IMR-90 (cell line): ENCODE results near the gene STAM. TPM values are rescaled to one million over a fixed set of nuclear protein-coding genes. Genes with fewer than 3 reads are reported as not detected.

Experiments used
- ATAC-seq: fragments of 200-7000 bp; cut with Tn5 transposase; 2 replicates; pipeline ENCODE4 v1.9.1; 2020; ENCODE audit warnings: low read depth, mild to moderate bottlenecking, moderate library complexity
- BruUV-seq: library from RNA; stranded (reverse); fragments of 400-500 nt; replicated peaks from 2 replicates; lab custom pipeline; 2021; lab: Mats Ljungman, UMichigan
- CTCF ChIA-PET: fragments of 300-600 bp; formaldehyde crosslinking; extraction: SDS; loops from one replicate; lab custom pipeline; 2021; ENCODE audit warnings: antibody characterized with exemption; lab: Yijun Ruan, JAX
- POLR2A ChIA-PET: fragments of 300-600 bp; sonication (Branson Sonifier 250); formaldehyde crosslinking; loops from one replicate; lab custom pipeline; 2022; ENCODE audit warnings: antibody characterized with exemption; ENCODE audit not compliant: unreplicated experiment; lab: Charles Lee
- DNase-seq: peaks from one replicate; pipeline ENCODE4 v3.0.0; 2013
- H2AFZ ChIP-seq: replicated peaks from 2 replicates; pipeline ENCODE3; 2013; ENCODE audit warnings: low read length, mild to moderate bottlenecking; ENCODE audit not compliant: poor library complexity
- H2AK5ac ChIP-seq: 2 replicates; pipeline ENCODE4 v1.6.1; 2013; ENCODE audit warnings: low read depth, low read length, inconsistent platforms
- H2AK9ac ChIP-seq: replicated peaks from 2 replicates; pipeline ENCODE3; 2013; ENCODE audit warnings: mild to moderate bottlenecking, low read depth, low read length, moderate library complexity; ENCODE audit not compliant: poor library complexity
- H2BK120ac ChIP-seq: 2 replicates; pipeline ENCODE4 v1.6.1; 2013; ENCODE audit warnings: low read depth, low read length, inconsistent platforms
- H2BK15ac ChIP-seq: 3 replicates; pipeline ENCODE4 v1.6.1; 2013; ENCODE audit warnings: low read depth, low read length, inconsistent platforms
- H2BK20ac ChIP-seq: 2 replicates; pipeline ENCODE4 v1.6.1; 2013; ENCODE audit warnings: low read depth, mild to moderate bottlenecking, inconsistent platforms, low read length, moderate library complexity
- H2BK5ac ChIP-seq: 2 replicates; pipeline ENCODE4 v1.6.1; 2013; ENCODE audit warnings: mild to moderate bottlenecking, low read depth, low read length, inconsistent platforms; ENCODE audit not compliant: poor library complexity, severe bottlenecking
- H3K14ac ChIP-seq: replicated peaks from 2 replicates; pipeline ENCODE4 v1.6.1; 2013; ENCODE audit warnings: low read depth, low read length, inconsistent platforms
- H3K18ac ChIP-seq: 2 replicates; pipeline ENCODE4 v1.6.1; 2013; ENCODE audit warnings: low read depth, low read length, control low read depth
- H3K23ac ChIP-seq: 2 replicates; pipeline ENCODE4 v1.6.1; 2013; ENCODE audit warnings: low read depth, low read length, inconsistent platforms
- H3K27ac ChIP-seq: 2 replicates; pipeline ENCODE4 v1.5.1; 2013; ENCODE audit warnings: mild to moderate bottlenecking, control low read depth, low read length; ENCODE audit not compliant: insufficient read depth
- H3K27me3 ChIP-seq: 2 replicates; pipeline ENCODE4 v1.6.1; 2013; ENCODE audit warnings: low read length; ENCODE audit not compliant: control insufficient read depth, insufficient read depth
- H3K36me3 ChIP-seq: 2 replicates; pipeline ENCODE4 v1.6.1; 2013; ENCODE audit warnings: low read length, mixed read lengths; ENCODE audit not compliant: control insufficient read depth, insufficient read depth
- H3K4ac ChIP-seq: 2 replicates; pipeline ENCODE4 v1.6.1; 2013; ENCODE audit warnings: low read depth, low read length, inconsistent platforms
- H3K4me1 ChIP-seq: 2 replicates; pipeline ENCODE4 v1.6.1; 2013; ENCODE audit warnings: low read length, mixed read lengths; ENCODE audit not compliant: control insufficient read depth, insufficient read depth
- H3K4me2 ChIP-seq: 2 replicates; pipeline ENCODE4 v1.6.1; 2013; ENCODE audit warnings: low read depth, mild to moderate bottlenecking, control low read depth, low read length, moderate library complexity
- H3K4me3 ChIP-seq: 2 replicates; pipeline ENCODE4 v1.5.1; 2013; ENCODE audit warnings: low read depth, mild to moderate bottlenecking, control low read depth, low read length, moderate library complexity; ENCODE audit not compliant: insufficient read depth
- H3K56ac ChIP-seq: 2 replicates; pipeline ENCODE4 v1.6.1; 2013; ENCODE audit warnings: low read length, inconsistent platforms; ENCODE audit not compliant: insufficient read depth; ENCODE audit errors: extremely low read depth
- H3K79me1 ChIP-seq, 2 experiments: 2 replicates each; pipeline ENCODE4 v1.6.1; 2013; ENCODE audit warnings: low read length in 2 of 2, inconsistent platforms in 1 of 2, low read depth in 1 of 2
- H3K9ac ChIP-seq: 2 replicates; pipeline ENCODE4 v1.6.1; 2013; ENCODE audit warnings: low read depth, low read length, control low read depth
- H3K9me1 ChIP-seq: 2 replicates; pipeline ENCODE4 v1.6.1; 2013; ENCODE audit warnings: low read length, inconsistent platforms; ENCODE audit not compliant: insufficient read depth
- H3K9me3 ChIP-seq: 2 replicates; pipeline ENCODE4 v1.6.1; 2013; ENCODE audit warnings: low read length; ENCODE audit not compliant: control insufficient read depth, insufficient read depth
- H4K20me1 ChIP-seq: 2 replicates; pipeline ENCODE4 v1.6.1; 2013; ENCODE audit warnings: low read length, inconsistent platforms; ENCODE audit not compliant: insufficient read depth
- H4K5ac ChIP-seq: 2 replicates; pipeline ENCODE4 v1.6.1; 2013; ENCODE audit warnings: mild to moderate bottlenecking, low read depth, low read length, control low read depth
- H4K8ac ChIP-seq, 2 experiments: 2 replicates each; pipeline ENCODE4 v1.6.1; 2013; ENCODE audit warnings: low read depth in 2 of 2, low read length in 2 of 2, control low read depth in 1 of 2, inconsistent platforms in 1 of 2
- H4K91ac ChIP-seq: 2 replicates; pipeline ENCODE4 v1.6.1; 2013; ENCODE audit warnings: low read depth, low read length, inconsistent platforms; ENCODE audit not compliant: insufficient read depth
- BHLHE40 ChIP-seq: fragments of 150-350 bp; IDR thresholded peaks from 2 replicates; pipeline ENCODE4 v1.6.1; 2016; ENCODE audit warnings: mild to moderate bottlenecking, low read depth, low read length
- CHD1 ChIP-seq: IDR thresholded peaks from 2 replicates; pipeline ENCODE4 v1.6.1; 2012; ENCODE audit warnings: low read depth, low read length, improper control_type of control experiment
- CTCF ChIP-seq: conservative IDR thresholded peaks from 2 replicates; pipeline ENCODE4 v1.5.1; 2012; ENCODE audit warnings: mild to moderate bottlenecking, low read depth, low read length, improper control_type of control experiment
- FOS ChIP-seq: fragments of 150-350 bp; IDR thresholded peaks from 2 replicates; pipeline ENCODE4 v1.6.1; 2016; ENCODE audit warnings: low read depth, low read length
- MAFK ChIP-seq: IDR thresholded peaks from 2 replicates; pipeline ENCODE4 v1.6.1; 2012; ENCODE audit warnings: low read depth, low read length, improper control_type of control experiment
- MAZ ChIP-seq: IDR thresholded peaks from 2 replicates; pipeline ENCODE4 v1.6.1; 2012; ENCODE audit warnings: low read depth, mild to moderate bottlenecking, low read length, improper control_type of control experiment, moderate library complexity, borderline replicate concordance
- MXI1 ChIP-seq: IDR thresholded peaks from 2 replicates; pipeline ENCODE4 v1.6.1; 2012; ENCODE audit warnings: low read depth, mild to moderate bottlenecking, low read length, moderate library complexity, borderline replicate concordance
- NFE2L2 ChIP-seq: fragments of 150-350 bp; IDR thresholded peaks from 2 replicates; pipeline ENCODE4 v1.6.1; 2016; ENCODE audit warnings: low read depth, mild to moderate bottlenecking, low read length
- POLR2A ChIP-seq: IDR thresholded peaks from 2 replicates; pipeline ENCODE4 v1.6.1; 2012; ENCODE audit warnings: mild to moderate bottlenecking, low read depth, low read length
- RCOR1 ChIP-seq: IDR thresholded peaks from 2 replicates; pipeline ENCODE4 v1.6.1; 2012; ENCODE audit warnings: mild to moderate bottlenecking, low read length, improper control_type of control experiment; ENCODE audit not compliant: insufficient replicate concordance
- SMC3 ChIP-seq: fragments of 150-350 bp; IDR thresholded peaks from 2 replicates; pipeline ENCODE4 v1.6.1; 2016; ENCODE audit warnings: low read depth, mild to moderate bottlenecking, antibody characterized with exemption, low read length, moderate library complexity
- USF2 ChIP-seq: fragments of 150-350 bp; IDR thresholded peaks from 2 replicates; pipeline ENCODE4 v1.6.1; 2017; ENCODE audit warnings: mild to moderate bottlenecking, antibody characterized with exemption, low read length, low read depth
- WGBS, 2 experiments: methylation state at CpG; one replicate each; pipeline versions ENCODE4 v1.1.5 to v1.1.7; 2013; ENCODE audit warnings: missing lambda C conversion rate in 2 of 2; ENCODE audit not compliant: insufficient read length in 1 of 2; ENCODE audit errors: extremely low coverage in 2 of 2; 5-methylcytosine and 5-hydroxymethylcytosine counted together
- dilution Hi-C: fragments of 300-500 bp; cut with HindIII; formaldehyde crosslinking; loops from one replicate; pipeline ENCODE4 v1.14.3; 2018; ENCODE audit warnings: low sequenced_read_pairs; ENCODE audit not compliant: unreplicated experiment
- in situ Hi-C: fragments of 300-500 bp; cut with MboI; formaldehyde crosslinking; loops from 3 replicates; pipeline ENCODE4 v1.14.3; 2019; ENCODE audit warnings: low sequenced_read_pairs, inconsistent platforms, mixed read lengths
- intact Hi-C: fragments of 100-400 bp; cut with micrococcal nuclease; formaldehyde crosslinking; loops from 2 replicates; pipeline ENCODE4 v1.10.0; 2022
- polyA plus RNA-seq, 3 experiments: library from polyadenylated mRNA; depleted of rRNA; stranded (reverse); fragments of >200 nt; gene quantifications; 2 replicates each; pipeline ENCODE4 v1.2.3, GENCODE V29; 2012; ENCODE audit warnings: low replicate concordance in 1 of 3
- total RNA-seq: library from RNA; depleted of rRNA; stranded (reverse); fragments of >200 nt; gene quantifications from 2 replicates; pipeline ENCODE4 v1.2.3, GENCODE V29; 2012

The STAM gene
- total and polyA plus RNA-seq, 2 of the 4 experiments (the other 2 are of a cell fraction): 22.9 to 23.3 TPM

- intact Hi-C loops: no loop called here
- ChIA-PET POLR2A (no interaction called here), CTCF (interaction anchor here (0.6 kb wide), 1 partner anchor 69 kb away, joined by 3 read pairs; no protein-coding TSS in a partner anchor)
- Histone ChIP-seq H4K20me1 (no peaks in the 10 kb centered on the region; the same call in 1 of the 2 replicates), H2AFZ (no peak overlapping the region), H3K79me1 (peaks cover 0 to 10% of the 10 kb centered on the region in 2 experiments; a peak in 2 of 4 replicates), H3K56ac (no peak overlapping the region), H4K5ac (no peak overlapping the region), H3K36me3 (peaks cover 36% of the 10 kb centered on the region), H4K8ac (no peak overlapping the region), H3K27me3 (no peaks in the 10 kb centered on the region), H4K91ac (no peak overlapping the region), H2BK5ac (no peak overlapping the region), H3K9me3 (no peaks in the 10 kb centered on the region), H2BK120ac (no peak overlapping the region), H2BK15ac (no peak overlapping the region), H2AK9ac (no peak overlapping the region), H3K18ac (no peak overlapping the region), H3K4ac (no peak overlapping the region), H3K4me1 (no peaks in the 10 kb centered on the region), H3K14ac (no peak overlapping the region), H2BK20ac (no peak overlapping the region), H3K9ac (no peak overlapping the region), H3K4me3 (no peak overlapping the region), H3K4me2 (no peak overlapping the region), H3K9me1 (no peaks in the 10 kb centered on the region), H3K23ac (no peak overlapping the region), H3K27ac (no peak overlapping the region), H2AK5ac (no peak overlapping the region)
- dilution Hi-C loops: no loop called here
- WGBS, 2 experiments: no CpG with 5 or more reads among the region's 5 CpGs
- TF ChIP-seq MAZ (no peak), USF2 (no peak), POLR2A (no peak), MAFK (no peak), CTCF (no peak), FOS (no peak), SMC3 (no peak), CHD1 (no peak), BHLHE40 (no peak), RCOR1 (no peak), NFE2L2 (no peak), MXI1 (no peak)
- DNase-seq: no peak
- ATAC-seq: no peak
- in situ Hi-C loops: no loop called here
- no TSS peak for BruUV-seq
Observed at GRCh38 chr10:17712053-17712452, 68.1 kb downstream of the STAM start.
